Lung (tissue), 12 donors: ENCODE data around the gene PLG. TPM values are rescaled to one million over a fixed set of nuclear protein-coding genes. Genes with fewer than 3 reads are reported as not detected.
"Not testable (repeated sequence)": the region's sequence is repeated elsewhere in the genome, so short reads cannot be mapped to it uniquely, and the experiment has no call there.

Experiments
- ATAC-seq: fragments of 200-7000 bp; cut with Tn5 transposase; one replicate; pipeline ENCODE4 v1.9.1; 2020; ENCODE audit warnings: moderate number of reproducible peaks; ENCODE audit not compliant: insufficient read depth, low FRiP score
- DNase-seq, 3 donors: peaks; one replicate each; pipeline ENCODE4 v3.0.0-alpha.2; 2013 to 2017
- H3K27ac ChIP-seq, 2 donors: one replicate each; pipeline ENCODE4 v1.5.1; 2013; ENCODE audit warnings: mild to moderate bottlenecking in 2 of 2, moderate library complexity in 2 of 2, control low read depth in 1 of 2, inconsistent platforms in 1 of 2, low read depth in 1 of 2, low read length in 1 of 2
- H3K27me3 ChIP-seq, 3 donors: one replicate each; pipeline ENCODE4 v1.5.1; 2013; ENCODE audit warnings: low read length in 2 of 3; ENCODE audit not compliant: control insufficient read depth in 3 of 3, insufficient read depth in 3 of 3
- H3K36me3 ChIP-seq, 4 donors: one replicate each; pipeline ENCODE4 v1.5.1; 2013; ENCODE audit warnings: low read length in 4 of 4, mild to moderate bottlenecking in 1 of 4, moderate library complexity in 1 of 4; ENCODE audit not compliant: control insufficient read depth in 4 of 4, insufficient read depth in 4 of 4
- H3K4me1 ChIP-seq, 5 donors: one replicate each; pipeline ENCODE4 v1.5.1; 2013; ENCODE audit warnings: low read length in 5 of 5, mild to moderate bottlenecking in 2 of 5, moderate library complexity in 1 of 5; ENCODE audit not compliant: control insufficient read depth in 5 of 5, insufficient read depth in 5 of 5
- H3K4me3 ChIP-seq: one replicate; pipeline ENCODE4 v1.5.1; 2013; ENCODE audit warnings: mild to moderate bottlenecking, control low read depth, moderate library complexity
- H3K9ac ChIP-seq, 2 donors: one replicate each; pipeline ENCODE4 v1.5.1; 2013; ENCODE audit warnings: low read length in 2 of 2, control low read depth in 1 of 2; ENCODE audit not compliant: insufficient read depth in 1 of 2
- H3K9me3 ChIP-seq, 4 donors: one replicate each; pipeline ENCODE4 v1.5.1; 2013; ENCODE audit warnings: low read length in 3 of 4, mild to moderate bottlenecking in 1 of 4, moderate library complexity in 1 of 4; ENCODE audit not compliant: control insufficient read depth in 4 of 4, insufficient read depth in 3 of 4
- CTCF ChIP-seq: IDR thresholded peaks from 2 replicates; pipeline ENCODE4 v1.5.1; 2012; ENCODE audit warnings: mild to moderate bottlenecking; ENCODE audit errors: control extremely low read depth, extremely low read depth
- WGBS, 2 donors: extraction: QIAGEN DNeasy Blood & Tissue Kit; methylation state at CpG; one replicate each; pipeline ENCODE4 v1.1.7; 2013; 5-methylcytosine and 5-hydroxymethylcytosine counted together
- polyA plus RNA-seq, 2 donors: library from polyadenylated mRNA; stranded (reverse); fragments of 200-250 nt; gene quantifications; one replicate each; pipeline ENCODE4 v1.2.1, GENCODE V29; 2013
- total RNA-seq, 2 donors: library from RNA; depleted of rRNA in 1 of 2; stranded (reverse); fragments of >200 nt in 1 of 2; gene quantifications; one replicate each; pipeline ENCODE4 v1.2.1, GENCODE V29; 2014 to 2021
- donor health status: control.
- donor health status: control.
- donor health status: Bipolar disorder and iron deficiency.
- donor health status: healthy.
- donor health status: DM: yes; HTN: yes; CAD: no.

Gene PLG
- total and polyA plus RNA-seq, 4 donors: 0.52 to 1.7 (median 1.5) TPM; not detected in 1

- H3K27ac ChIP-seq: no peak overlapping the region
- H3K4me3 ChIP-seq: no peak overlapping the region
- H3K27me3 ChIP-seq: no peaks in the 10 kb centered on the region
- DNase-seq: no peak
- peaks cover 0 to 2% (median 0%) of the 10 kb centered on the region in 4 donors for H3K9me3 ChIP-seq
- WGBS, 2 donors: 56 to 57% methylated on average over 2 of the region's 2 CpGs
- TF ChIP-seq CTCF: no peak
- no peak for ATAC-seq
- H3K9ac ChIP-seq: no peak overlapping the region
- H3K36me3 ChIP-seq: no peaks in the 10 kb centered on the region
- no peaks in the 10 kb centered on the region for H3K4me1 ChIP-seq
Measured at GRCh38 chr6:160662842-160663241, 39.2 kb upstream of the PLG start.

GRCh38 chr6:160664198-160664597 is 37.8 kb upstream of the PLG start, which contains the start of gene LPA:
Gene LPA (minus strand): TSS chr6:160664275. CDS start chr6:160664214, 61 bp downstream.
- not testable (repeated sequence) for ATAC-seq, H3K27ac ChIP-seq, H3K9me3 ChIP-seq, H3K4me1 ChIP-seq, H3K4me3 ChIP-seq, H3K27me3 ChIP-seq, DNase-seq, H3K9ac ChIP-seq, H3K36me3 ChIP-seq
- WGBS, 2 donors: 67 to 88% methylated on average over 1 of the region's 1 CpG

GRCh38 chr6:160667639-160668481 is 34.2 kb upstream of the PLG start:
- H3K27me3 ChIP-seq: no peaks in the 10 kb centered on the region
- WGBS, 2 donors: 28% methylated on average over 9 of the region's 9 CpGs
- peaks cover 0 to 6% (median 0%) of the 10 kb centered on the region in 4 donors for H3K9me3 ChIP-seq
- H3K4me1 ChIP-seq: no peaks in the 10 kb centered on the region
- H3K4me3 ChIP-seq: no peak overlapping the region
- ATAC-seq (no peak), DNase-seq (peak in 1 of 3 donors; percentile 8)
- TF ChIP-seq CTCF: no peak
- no peak overlapping the region for H3K27ac ChIP-seq
- H3K9ac ChIP-seq: no peak overlapping the region
- H3K36me3 ChIP-seq: no peaks in the 10 kb centered on the region

GRCh38 chr6:160668589-160668988 is 33.5 kb upstream of the PLG start:
- no peak for TF ChIP-seq CTCF
- Histone ChIP-seq H3K36me3 (no peaks in the 10 kb centered on the region), H3K27me3 (no peaks in the 10 kb centered on the region), H3K4me1 (no peaks in the 10 kb centered on the region), H3K9me3 (peaks cover 0 to 6% (median 0%) of the 10 kb centered on the region in 4 donors), H3K27ac (no peak overlapping the region), H3K4me3 (no peak overlapping the region), H3K9ac (no peak overlapping the region)
- 65 to 71% methylated on average over 2 of the region's 2 CpGs for WGBS, 2 donors
- DNase-seq: no peak
- ATAC-seq: no peak

GRCh38 chr6:160676418-160676817 is 25.6 kb upstream of the PLG start:
- not testable (repeated sequence) for H3K36me3 ChIP-seq, H3K9ac ChIP-seq, H3K27me3 ChIP-seq, H3K9me3 ChIP-seq, DNase-seq, ATAC-seq, H3K4me1 ChIP-seq, H3K27ac ChIP-seq, H3K4me3 ChIP-seq
- whole genome bisulfite sequencing, 2 donors: 84 to 95% methylated on average over 5 of the region's 5 CpGs
